ENCODE results near the gene HGFAC.
"Not testable (repeated sequence)": the region's sequence is repeated elsewhere in the genome, so short reads cannot be mapped to it uniquely, and the experiment has no call there.

Gene HGFAC

GRCh38 chr4:3408793-3409330 lies 32.9 kb upstream of the HGFAC start:
- H3K27me3 ChIP-seq = no peaks in the 10 kb centered on the region
- no peaks in the 10 kb centered on the region for H3K36me3 ChIP-seq
- no peak for TF ChIP-seq CTCF (IDR thresholded peaks at IDR 0.05)
- no peak overlapping the region for H3K4me3 ChIP-seq (ENCODE audit: low read depth in 1 of 2, low read length in 1 of 2)
- no peaks in the 10 kb centered on the region for H3K4me1 ChIP-seq (ENCODE audit: control insufficient read depth in 1 of 2, insufficient read depth in 1 of 2, low read depth in 1 of 2, low read length in 1 of 2)
- H3K9me3 ChIP-seq = no peaks in the 10 kb centered on the region
- H3K27ac ChIP-seq = no peak overlapping the region

GRCh38 chr4:3409571-3410091 lies 32.1 kb upstream of the HGFAC start:
- Histone ChIP-seq H3K36me3 (no peaks in the 10 kb centered on the region), H3K4me1 (ENCODE audit: control insufficient read depth in 1 of 2, insufficient read depth in 1 of 2, low read depth in 1 of 2, low read length in 1 of 2) (no peaks in the 10 kb centered on the region), H3K9me3 (no peaks in the 10 kb centered on the region), H3K27ac (no peak overlapping the region), H3K4me3 (ENCODE audit: low read depth in 1 of 2, low read length in 1 of 2) (no peak overlapping the region), H3K27me3 (no peaks in the 10 kb centered on the region)
- TF ChIP-seq CTCF (IDR thresholded peaks at IDR 0.05) = no peak

GRCh38 chr4:3410401-3411135 lies 31.2 kb upstream of the HGFAC start:
- H3K36me3 ChIP-seq = no peaks in the 10 kb centered on the region
- no peaks in the 10 kb centered on the region for H3K9me3 ChIP-seq
- H3K27me3 ChIP-seq = no peaks in the 10 kb centered on the region
- no peak for TF ChIP-seq CTCF (IDR thresholded peaks at IDR 0.05)
- no peaks in the 10 kb centered on the region for H3K4me1 ChIP-seq (ENCODE audit: control insufficient read depth in 1 of 2, insufficient read depth in 1 of 2, low read depth in 1 of 2, low read length in 1 of 2)
- H3K27ac ChIP-seq = no peak overlapping the region
- H3K4me3 ChIP-seq (ENCODE audit: low read depth in 1 of 2, low read length in 1 of 2) = no peak overlapping the region

- H3K9me3 ChIP-seq; H3K36me3 ChIP-seq; H3K4me1 ChIP-seq (ENCODE audit: control insufficient read depth in 1 of 2, insufficient read depth in 1 of 2, low read depth in 1 of 2, low read length in 1 of 2); H3K27me3 ChIP-seq; H3K4me3 ChIP-seq (ENCODE audit: low read depth in 1 of 2, low read length in 1 of 2); H3K27ac ChIP-seq: not testable (repeated sequence)
Observed at GRCh38 chr4:3411190-3411589, 30.6 kb upstream of the HGFAC start.

- no peaks in the 10 kb centered on the region for H3K4me1 ChIP-seq (ENCODE audit: control insufficient read depth in 1 of 2, insufficient read depth in 1 of 2, low read depth in 1 of 2, low read length in 1 of 2)
Observed at GRCh38 chr4:3411676-3412075, 30.1 kb upstream of the HGFAC start.

More at GRCh38 chr4:3411676-3412075, 30.1 kb upstream of the HGFAC start:
- no peaks in the 10 kb centered on the region for H3K9me3 ChIP-seq
- H3K27me3 ChIP-seq = no peaks in the 10 kb centered on the region
- no peak for TF ChIP-seq CTCF (IDR thresholded peaks at IDR 0.05)
- H3K27ac ChIP-seq = no peak overlapping the region
- H3K36me3 ChIP-seq = no peaks in the 10 kb centered on the region
- H3K4me3 ChIP-seq (ENCODE audit: low read depth in 1 of 2, low read length in 1 of 2) = no peak overlapping the region

Measured in neutrophil (primary cell).